ENCODE results near the gene BANP.

BANP gene

DNA sequence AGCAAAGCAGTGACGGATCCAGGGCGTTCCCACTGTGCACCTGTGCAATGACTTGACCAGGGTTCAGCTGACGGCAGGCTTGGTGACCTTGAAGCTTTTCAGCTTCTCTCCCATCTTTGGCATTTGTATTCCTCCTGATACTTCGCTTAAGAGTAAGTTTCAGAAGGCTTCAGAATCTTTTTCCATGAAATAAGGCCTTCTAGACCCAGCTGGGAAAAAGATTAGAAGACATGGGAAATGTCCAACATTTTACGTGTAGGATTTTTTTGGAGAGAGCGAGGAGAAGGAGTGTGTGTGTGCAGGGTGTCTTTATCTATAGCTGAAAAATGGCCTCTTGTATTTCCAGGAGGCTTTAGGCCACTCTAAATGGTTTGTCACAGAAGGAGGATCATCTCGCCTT, 104.1 kb downstream of the BANP start:
- Histone ChIP-seq H3K27ac (no peak overlapping the region), H3K4me3 (no peak overlapping the region)
- TF ChIP-seq, protein P1, sequence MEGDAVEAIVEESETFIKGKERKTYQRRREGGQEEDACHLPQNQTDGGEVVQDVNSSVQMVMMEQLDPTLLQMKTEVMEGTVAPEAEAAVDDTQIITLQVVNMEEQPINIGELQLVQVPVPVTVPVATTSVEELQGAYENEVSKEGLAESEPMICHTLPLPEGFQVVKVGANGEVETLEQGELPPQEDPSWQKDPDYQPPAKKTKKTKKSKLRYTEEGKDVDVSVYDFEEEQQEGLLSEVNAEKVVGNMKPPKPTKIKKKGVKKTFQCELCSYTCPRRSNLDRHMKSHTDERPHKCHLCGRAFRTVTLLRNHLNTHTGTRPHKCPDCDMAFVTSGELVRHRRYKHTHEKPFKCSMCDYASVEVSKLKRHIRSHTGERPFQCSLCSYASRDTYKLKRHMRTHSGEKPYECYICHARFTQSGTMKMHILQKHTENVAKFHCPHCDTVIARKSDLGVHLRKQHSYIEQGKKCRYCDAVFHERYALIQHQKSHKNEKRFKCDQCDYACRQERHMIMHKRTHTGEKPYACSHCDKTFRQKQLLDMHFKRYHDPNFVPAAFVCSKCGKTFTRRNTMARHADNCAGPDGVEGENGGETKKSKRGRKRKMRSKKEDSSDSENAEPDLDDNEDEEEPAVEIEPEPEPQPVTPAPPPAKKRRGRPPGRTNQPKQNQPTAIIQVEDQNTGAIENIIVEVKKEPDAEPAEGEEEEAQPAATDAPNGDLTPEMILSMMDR (IDR thresholded peaks at IDR 0.05): no peak
- DNase-seq (ENCODE audit: low spot score): no peak

DNA sequence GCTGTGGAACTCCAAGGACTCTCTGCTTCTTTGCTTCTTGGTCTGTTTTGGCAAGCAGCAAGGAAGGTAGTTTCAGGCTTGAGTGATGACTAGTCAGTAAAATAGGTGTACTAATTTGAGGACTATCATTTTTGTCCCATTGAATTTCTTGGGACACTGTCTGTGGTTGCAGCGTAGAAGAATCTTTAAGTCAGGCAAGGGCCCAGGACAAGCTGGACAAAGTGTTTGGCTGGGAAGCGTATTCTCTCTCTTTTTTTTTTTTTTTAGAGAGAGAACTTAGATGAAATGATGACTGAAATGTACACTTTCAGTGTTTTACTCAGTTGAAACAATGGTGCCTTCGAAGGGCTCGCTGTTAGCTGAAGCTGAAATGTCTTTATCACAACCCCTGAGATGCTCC, 105.0 kb downstream of the BANP start:
- TF ChIP-seq, protein P1 (IDR thresholded peaks at IDR 0.05): no peak
- H3K27ac ChIP-seq: no peak overlapping the region
- no peak for DNase-seq (ENCODE audit: low spot score)
- no peak overlapping the region for H3K4me3 ChIP-seq

DNA sequence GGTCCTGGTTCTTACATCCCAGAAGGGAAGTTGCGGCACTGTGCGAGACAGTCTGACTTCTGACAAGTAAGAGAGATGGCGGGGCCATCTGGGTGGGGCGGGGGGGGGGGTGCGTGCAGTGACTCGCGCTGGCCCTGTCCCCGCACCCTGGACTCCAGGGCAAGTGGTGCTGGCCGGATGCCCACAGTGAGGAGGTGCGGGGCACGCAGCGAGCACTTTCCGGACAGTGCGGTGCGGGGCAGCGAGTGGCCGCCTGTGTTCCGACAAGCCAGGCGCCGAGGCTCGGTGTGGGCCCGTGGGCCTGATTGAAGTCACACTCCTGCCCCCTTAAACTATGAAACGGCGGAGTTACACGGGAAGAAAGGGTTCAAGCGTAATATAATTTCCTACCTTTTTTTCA, 106.4 kb downstream of the BANP start:
- DNase-seq (ENCODE audit: low spot score): no peak
- TF ChIP-seq, protein P1 (IDR thresholded peaks at IDR 0.05): no peak
- Histone ChIP-seq H3K4me3 (no peak overlapping the region), H3K27ac (no peak overlapping the region)

DNA sequence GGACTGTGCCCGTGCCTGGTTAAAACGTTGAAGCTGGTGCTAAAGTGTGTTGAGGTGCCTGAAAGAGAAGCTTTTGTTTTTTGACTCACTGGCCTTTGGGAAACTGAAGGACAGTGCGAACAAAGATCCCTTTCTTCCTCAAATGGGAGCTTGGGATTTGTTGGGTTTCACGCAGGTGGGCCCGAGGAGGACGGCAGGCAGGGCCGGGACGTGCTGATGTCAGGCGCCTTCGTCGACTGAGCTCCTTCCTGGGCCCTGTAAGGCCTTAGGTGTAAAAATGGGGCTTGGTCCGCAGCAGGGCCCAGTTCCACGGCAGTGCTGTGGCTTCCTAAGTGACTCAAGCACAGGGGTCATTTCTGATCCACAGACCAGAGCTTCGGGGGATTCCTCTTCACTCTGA, 106.9 kb downstream of the BANP start:
- no peak for DNase-seq (ENCODE audit: low spot score)
- H3K4me3 ChIP-seq: no peak overlapping the region
- H3K27ac ChIP-seq: no peak overlapping the region
- TF ChIP-seq, protein P1 (IDR thresholded peaks at IDR 0.05): no peak

DNA sequence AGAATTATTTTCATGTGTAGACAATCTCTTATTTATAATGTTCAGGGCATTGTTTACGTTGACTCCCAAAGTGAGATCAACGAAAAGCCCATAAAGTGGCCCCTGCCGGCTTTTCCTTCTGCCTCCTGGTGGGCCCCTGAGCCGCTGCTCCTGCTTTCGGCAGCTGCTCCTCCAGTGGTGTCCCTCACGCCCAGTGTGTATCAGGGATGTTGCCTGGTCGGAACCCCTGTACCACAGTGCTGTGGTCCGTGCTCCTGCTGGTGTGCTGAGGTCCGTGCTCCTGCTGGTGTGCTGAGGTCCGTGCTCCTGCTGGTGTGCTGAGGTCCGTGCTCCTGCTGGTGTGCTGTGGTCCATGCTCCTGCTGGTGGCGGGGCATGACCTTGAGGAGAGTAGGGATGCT, 107.6 kb downstream of the BANP start:
- Histone ChIP-seq H3K27ac (no peak overlapping the region), H3K4me3 (no peak overlapping the region)
- no peak for DNase-seq (ENCODE audit: low spot score)
- TF ChIP-seq, protein P1 (IDR thresholded peaks at IDR 0.05): no peak

DNA sequence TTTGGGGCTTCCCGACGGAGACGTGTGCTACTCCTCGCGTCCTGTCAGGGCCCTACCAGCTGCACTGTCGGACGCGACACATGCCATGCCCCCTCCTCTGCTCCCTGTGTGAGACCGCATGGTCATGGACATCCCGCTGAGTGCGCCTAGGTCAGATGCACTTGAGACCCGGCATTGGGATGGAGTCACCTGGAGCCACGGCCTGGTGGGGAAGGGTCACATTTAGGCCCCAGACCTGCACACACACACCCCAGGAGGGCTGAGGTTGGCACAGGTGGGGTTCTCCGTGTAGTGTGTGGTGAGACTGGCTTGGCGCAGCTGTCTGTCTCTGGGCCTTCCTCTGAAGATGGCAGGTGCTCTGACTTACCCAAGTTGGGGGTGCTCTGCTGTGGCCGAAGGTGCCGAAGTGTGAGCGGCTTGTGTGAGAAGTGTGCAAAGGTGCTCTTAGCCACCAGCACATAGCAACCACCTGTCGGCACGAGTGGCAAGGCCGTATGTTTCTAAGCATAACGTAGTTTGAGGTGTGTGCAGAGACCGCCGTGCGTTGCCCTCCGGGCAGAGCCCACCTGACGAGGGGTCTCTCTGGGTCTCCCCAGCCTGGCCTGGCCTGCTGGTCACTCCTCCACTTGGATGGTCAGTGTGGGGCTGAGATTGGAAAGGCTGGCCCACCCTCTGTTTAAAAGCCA, 108.6 kb downstream of the BANP start:
- TF ChIP-seq, protein P1 (IDR thresholded peaks at IDR 0.05): no peak
- no peak for DNase-seq (ENCODE audit: low spot score)
- Histone ChIP-seq H3K4me3 (no peak overlapping the region), H3K27ac (no peak overlapping the region)

DNA sequence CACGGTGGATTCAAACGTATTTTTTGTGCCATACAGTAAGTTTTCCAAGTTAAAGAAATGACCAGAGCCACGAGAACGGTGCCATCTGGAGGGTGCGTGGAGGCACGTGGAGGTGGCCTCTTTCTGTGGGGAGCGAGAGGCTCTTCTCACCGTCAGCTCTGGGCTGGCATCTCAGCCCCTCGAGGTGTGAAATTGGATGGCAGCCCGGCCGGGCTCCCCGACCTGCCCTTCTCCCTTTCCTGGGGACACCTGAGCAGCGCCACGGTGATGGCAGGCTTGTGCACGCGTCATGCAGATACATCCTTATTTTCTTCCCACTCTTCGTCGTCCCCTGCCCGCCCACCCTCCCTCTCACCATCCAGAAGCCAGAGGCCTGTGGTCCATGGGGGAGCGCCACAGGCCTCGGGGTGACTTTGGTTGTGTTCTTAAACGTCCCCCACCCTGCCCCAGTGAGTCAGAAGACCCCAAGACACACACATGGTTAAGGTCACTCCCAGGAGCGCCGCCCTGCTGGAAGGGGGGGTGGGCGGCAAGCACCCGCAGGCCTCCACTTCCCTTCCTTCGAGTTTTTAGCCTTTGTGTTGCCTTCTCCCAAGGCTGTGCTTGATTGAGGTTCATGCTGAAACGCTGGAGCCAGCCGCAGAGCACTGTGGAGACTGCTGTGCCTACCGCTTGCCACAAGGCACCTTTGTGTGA, 109.4 kb downstream of the BANP start:
- TF ChIP-seq, protein P1 (IDR thresholded peaks at IDR 0.05): no peak
- DNase-seq (ENCODE audit: low spot score): no peak
- no peak overlapping the region for H3K27ac ChIP-seq
- H3K4me3 ChIP-seq: no peak overlapping the region

Data from coronary artery (tissue), 2 donors.